Sigmoid colon (tissue), 3 donors: Measurements from ENCODE around the gene LPA.

Source experiments
- CTCF ChIP-seq, 4 experiments: fragments of 450-650 bp in 3 of 4; fragments of 200-600 bp in 1 of 4; IDR thresholded peaks; one replicate each; pipeline ENCODE4 v1.5.1; 2016 to 2019; ENCODE audit warnings: antibody characterized with exemption in 4 of 4, mild to moderate bottlenecking in 3 of 4, moderate library complexity in 2 of 4
- POLR2A ChIP-seq, 2 donors: fragments of 450-650 bp; IDR thresholded peaks; one replicate each; pipeline ENCODE4 v1.6.1; 2016; ENCODE audit warnings: antibody characterized with exemption in 2 of 2, mild to moderate bottlenecking in 2 of 2, moderate library complexity in 2 of 2

GRCh38 chr6:160573943-160574342 lies 90.1 kb downstream of the LPA start:
- TF ChIP-seq CTCF (IDR thresholded peaks at IDR 0.05), result no peak
- no peak for TF ChIP-seq POLR2A (IDR thresholded peaks at IDR 0.05)
